ENCODE data around the gene TRIM27.

DNA sequence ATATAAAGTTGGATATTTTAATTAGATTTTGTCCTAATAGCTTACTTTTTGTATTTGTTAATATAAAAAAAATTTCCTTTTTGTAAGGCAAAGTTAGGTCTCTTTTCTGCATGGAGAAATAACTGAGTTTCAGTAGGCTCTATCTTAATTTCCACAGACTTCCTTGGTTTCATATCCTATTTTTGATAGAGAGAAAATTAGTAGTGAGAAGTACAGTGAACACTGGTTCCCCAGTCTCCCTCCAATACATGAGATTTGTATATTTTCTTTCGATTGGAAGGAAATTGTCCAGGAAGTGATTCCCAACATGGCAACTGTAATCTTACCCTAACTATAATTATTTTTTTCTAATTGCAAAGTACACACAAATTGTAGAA, 26.4 kb downstream of the TRIM27 start:
- TF ChIP-seq, protein P1, sequence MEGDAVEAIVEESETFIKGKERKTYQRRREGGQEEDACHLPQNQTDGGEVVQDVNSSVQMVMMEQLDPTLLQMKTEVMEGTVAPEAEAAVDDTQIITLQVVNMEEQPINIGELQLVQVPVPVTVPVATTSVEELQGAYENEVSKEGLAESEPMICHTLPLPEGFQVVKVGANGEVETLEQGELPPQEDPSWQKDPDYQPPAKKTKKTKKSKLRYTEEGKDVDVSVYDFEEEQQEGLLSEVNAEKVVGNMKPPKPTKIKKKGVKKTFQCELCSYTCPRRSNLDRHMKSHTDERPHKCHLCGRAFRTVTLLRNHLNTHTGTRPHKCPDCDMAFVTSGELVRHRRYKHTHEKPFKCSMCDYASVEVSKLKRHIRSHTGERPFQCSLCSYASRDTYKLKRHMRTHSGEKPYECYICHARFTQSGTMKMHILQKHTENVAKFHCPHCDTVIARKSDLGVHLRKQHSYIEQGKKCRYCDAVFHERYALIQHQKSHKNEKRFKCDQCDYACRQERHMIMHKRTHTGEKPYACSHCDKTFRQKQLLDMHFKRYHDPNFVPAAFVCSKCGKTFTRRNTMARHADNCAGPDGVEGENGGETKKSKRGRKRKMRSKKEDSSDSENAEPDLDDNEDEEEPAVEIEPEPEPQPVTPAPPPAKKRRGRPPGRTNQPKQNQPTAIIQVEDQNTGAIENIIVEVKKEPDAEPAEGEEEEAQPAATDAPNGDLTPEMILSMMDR (conservative IDR thresholded peaks at IDR 0.05 in 1 of 2, IDR thresholded peaks at IDR 0.05 in 1 of 2; ENCODE audit: extremely low read depth in 1 of 2, insufficient read depth in 1 of 2, low read depth in 1 of 2, low read length in 2 of 2) = no peak
- no peak for TF ChIP-seq EZH2 (IDR thresholded peaks at IDR 0.05; ENCODE audit: borderline replicate concordance, low read length)

Data from mammary epithelial cell (primary cell).